NB4 (cell line): ENCODE results near the gene C2orf92.

Experiments used
- DNase-seq: peaks from one replicate; pipeline ENCODE4 v3.0.0; 2010; ENCODE audit warnings: low read depth
- H3K4me3 ChIP-seq: one replicate; pipeline ENCODE4 v1.5.1; 2011; ENCODE audit warnings: mild to moderate bottlenecking, low read depth, low read length, moderate library complexity
- MYC ChIP-seq: IDR thresholded peaks from 2 replicates; pipeline ENCODE4 v1.6.1; 2011; ENCODE audit warnings: low read depth, low read length
- POLR2A ChIP-seq: IDR thresholded peaks from 2 replicates; pipeline ENCODE4 v1.6.1; 2011; ENCODE audit warnings: mild to moderate bottlenecking; ENCODE audit not compliant: insufficient read length; ENCODE audit errors: extremely low read depth
- TF ChIP-seq, protein P1 (sequence below): IDR thresholded peaks from 2 replicates; pipeline ENCODE4 v1.6.1; 2011; ENCODE audit warnings: low read depth, low read length
- TF ChIP-seq, protein P2 (sequence below): IDR thresholded peaks from one replicate; pipeline ENCODE4 v1.5.1; 2012; ENCODE audit warnings: low read depth, low read length

The C2orf92 gene

DNA sequence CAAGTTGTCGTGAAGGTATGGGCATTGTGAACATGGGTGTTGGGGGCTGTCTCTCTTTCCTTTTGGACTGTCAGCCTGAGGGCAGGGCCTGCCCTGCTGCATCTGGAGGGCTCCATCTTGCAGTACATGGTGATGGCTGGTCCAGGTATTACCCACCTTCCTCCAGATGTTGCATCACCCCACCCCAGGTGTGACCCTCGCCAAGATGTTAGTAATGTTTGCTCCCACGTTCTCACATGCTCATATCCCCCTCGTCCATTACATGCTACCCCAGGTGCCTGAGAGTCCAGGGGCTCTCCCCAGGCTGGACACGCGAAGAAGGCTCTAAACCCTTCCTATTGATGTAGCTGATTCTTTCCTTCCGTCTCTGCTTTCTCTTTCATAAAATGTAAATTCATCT is 57.8 kb downstream of the C2orf92 start:
- H3K4me3 ChIP-seq = no peak overlapping the region
- no peak for DNase-seq
- TF ChIP-seq, protein P1, sequence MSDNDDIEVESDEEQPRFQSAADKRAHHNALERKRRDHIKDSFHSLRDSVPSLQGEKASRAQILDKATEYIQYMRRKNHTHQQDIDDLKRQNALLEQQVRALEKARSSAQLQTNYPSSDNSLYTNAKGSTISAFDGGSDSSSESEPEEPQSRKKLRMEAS = no peak
- TF ChIP-seq POLR2A (no peak), MYC (no peak)
- TF ChIP-seq, protein P2, sequence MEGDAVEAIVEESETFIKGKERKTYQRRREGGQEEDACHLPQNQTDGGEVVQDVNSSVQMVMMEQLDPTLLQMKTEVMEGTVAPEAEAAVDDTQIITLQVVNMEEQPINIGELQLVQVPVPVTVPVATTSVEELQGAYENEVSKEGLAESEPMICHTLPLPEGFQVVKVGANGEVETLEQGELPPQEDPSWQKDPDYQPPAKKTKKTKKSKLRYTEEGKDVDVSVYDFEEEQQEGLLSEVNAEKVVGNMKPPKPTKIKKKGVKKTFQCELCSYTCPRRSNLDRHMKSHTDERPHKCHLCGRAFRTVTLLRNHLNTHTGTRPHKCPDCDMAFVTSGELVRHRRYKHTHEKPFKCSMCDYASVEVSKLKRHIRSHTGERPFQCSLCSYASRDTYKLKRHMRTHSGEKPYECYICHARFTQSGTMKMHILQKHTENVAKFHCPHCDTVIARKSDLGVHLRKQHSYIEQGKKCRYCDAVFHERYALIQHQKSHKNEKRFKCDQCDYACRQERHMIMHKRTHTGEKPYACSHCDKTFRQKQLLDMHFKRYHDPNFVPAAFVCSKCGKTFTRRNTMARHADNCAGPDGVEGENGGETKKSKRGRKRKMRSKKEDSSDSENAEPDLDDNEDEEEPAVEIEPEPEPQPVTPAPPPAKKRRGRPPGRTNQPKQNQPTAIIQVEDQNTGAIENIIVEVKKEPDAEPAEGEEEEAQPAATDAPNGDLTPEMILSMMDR = no peak

DNA sequence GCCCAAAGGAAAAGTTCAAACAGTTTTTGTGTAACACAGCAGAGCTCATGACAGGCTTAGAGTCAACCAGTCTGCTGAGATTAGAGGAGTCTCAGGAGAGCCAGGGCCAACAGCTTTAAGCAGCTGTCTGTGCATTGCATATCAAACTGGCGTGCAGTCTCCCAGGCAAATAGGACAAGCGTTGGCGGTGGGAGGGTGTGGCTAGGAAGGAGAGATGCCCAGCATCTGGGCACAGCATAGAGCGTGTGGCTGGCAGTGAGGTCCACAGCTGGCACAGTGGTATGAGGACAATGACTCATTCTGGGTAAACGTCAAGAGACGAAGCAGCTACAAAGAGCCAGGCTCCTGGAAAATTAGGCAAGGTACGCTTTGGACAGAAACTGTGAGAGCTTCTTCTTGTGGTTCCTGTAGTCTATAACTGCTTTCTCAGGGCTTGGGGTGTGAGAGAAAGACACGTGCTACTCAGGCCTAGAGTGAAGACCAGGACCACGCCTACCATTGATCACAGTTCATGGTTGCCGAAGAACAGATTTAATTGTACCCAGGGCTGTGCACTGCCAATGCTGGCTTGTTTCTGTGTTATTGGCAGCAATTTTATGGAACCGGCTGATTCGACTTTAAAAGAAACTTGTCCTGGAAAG is 58.7 kb downstream of the C2orf92 start:
- DNase-seq = no peak
- TF ChIP-seq MYC = no peak
- TF ChIP-seq POLR2A = no peak
- TF ChIP-seq, protein P1 = no peak
- TF ChIP-seq, protein P2 = no peak
- no peak overlapping the region for H3K4me3 ChIP-seq

DNA sequence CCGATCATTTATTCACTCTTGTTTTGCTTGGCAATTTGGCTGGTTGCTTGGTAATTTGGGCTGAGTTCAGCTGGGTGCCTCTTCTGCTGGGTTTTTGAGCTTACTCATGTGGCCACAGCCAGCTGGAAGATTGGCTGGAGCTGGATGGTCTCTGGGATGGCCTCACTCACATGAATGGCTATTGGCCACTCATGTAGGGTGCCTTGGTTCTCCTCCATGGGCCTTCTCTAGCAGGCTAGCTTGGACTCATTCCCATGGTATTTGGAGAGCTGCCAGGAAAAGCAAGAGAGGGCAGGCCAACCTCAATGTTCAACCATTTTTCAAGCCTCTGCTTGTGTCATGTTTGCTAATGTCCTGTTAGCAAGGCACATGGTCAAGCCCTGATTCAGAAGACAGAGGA is 60.7 kb downstream of the C2orf92 start:
- TF ChIP-seq POLR2A (no peak), MYC (no peak)
- TF ChIP-seq, protein P1 = no peak
- TF ChIP-seq, protein P2 = no peak
- DNase-seq = no peak
- H3K4me3 ChIP-seq = no peak overlapping the region

DNA sequence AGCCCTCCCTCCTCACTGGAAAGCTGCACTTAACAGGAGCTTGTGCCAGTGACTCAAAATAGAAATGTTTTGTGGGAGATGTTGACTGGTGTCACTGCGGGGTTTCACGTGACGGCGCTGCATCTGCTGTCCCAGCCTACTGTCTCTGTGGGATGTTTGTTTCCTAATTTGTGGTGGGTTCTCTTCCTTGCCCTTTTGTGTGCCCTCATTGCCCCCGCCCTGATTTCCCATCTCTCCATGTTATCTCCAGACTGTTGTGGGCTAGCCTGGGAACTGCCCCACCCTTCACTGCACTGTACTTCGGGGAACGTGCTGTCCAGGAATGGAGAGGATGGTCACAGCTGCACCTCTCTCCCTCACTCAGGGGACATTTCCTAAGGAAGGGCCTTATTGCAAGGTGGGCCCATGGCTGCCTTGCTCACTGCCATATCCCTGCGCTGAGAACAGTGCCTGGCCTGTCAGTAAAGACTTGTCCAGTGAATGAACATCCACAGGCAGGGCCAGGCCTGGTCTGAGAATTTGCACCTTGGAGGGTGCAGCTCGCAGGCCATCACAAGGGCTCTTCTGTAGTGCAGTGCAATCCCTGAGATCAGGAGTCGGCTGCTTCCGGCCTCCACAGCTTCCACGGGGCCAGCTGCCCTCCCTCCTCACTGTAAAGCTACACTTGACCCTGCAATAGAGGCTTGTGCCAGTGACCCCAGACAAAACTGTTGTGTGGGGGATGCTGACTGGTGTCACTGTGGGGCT is 61.9 kb downstream of the C2orf92 start:
- H3K4me3 ChIP-seq = no peak overlapping the region
- TF ChIP-seq, protein P2 = no peak
- TF ChIP-seq POLR2A (no peak), MYC (no peak)
- TF ChIP-seq, protein P1 = no peak
- DNase-seq = no peak

DNA sequence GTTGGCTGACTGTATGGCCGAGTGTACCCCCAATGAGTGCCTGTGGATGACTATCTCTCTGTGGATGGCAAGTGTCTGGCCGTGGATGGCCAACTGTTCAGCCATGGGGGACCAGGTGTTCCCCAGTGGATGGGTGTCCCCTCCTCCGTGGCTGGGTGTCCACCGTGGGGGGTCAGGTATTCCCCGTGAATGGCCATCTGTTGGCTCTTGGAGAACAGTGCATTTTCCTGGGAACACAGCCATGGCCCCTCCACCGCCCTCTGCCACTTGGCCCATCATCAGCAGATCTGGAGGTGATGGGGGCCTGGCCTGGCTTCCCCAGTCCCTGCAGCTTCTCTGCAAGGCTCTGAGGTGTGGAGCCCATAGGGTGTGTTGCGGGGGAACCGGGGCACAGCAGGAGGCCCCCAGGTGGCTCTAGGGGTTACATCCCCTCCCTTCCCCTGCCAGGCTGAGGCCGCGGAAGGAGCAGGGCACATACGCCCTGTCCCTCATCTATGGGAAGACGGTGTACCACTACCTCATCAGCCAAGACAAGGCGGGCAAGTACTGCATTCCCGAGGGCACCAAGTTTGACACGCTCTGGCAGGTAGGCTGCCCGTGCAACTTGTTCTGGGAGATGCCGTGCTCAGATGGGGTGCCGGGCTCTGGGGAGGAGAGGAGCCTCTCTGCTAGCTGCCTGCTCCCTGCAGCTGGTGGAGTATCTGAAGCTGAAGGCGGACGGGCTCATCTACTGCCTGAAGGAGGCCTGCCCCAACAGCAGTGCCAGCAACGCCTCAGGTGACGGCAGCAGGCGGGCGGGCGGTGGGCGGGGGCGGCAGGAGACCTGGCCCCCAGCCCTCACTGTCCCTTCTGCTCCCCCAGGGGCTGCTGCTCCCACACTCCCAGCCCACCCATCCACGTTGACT is 63.2 kb downstream of the C2orf92 start:
- H3K4me3 ChIP-seq = no peak overlapping the region
- TF ChIP-seq, protein P1 = no peak
- TF ChIP-seq POLR2A (no peak), MYC (no peak)
- TF ChIP-seq, protein P2 = no peak
- DNase-seq = no peak
